ENCODE results near the gene C1orf167. TPM values are rescaled to one million over a fixed set of nuclear protein-coding genes. Genes with fewer than 3 reads are reported as not detected.

C1orf167 gene
- total RNA-seq, 1 experiment from 2014 or later = 0.39 TPM

DNA sequence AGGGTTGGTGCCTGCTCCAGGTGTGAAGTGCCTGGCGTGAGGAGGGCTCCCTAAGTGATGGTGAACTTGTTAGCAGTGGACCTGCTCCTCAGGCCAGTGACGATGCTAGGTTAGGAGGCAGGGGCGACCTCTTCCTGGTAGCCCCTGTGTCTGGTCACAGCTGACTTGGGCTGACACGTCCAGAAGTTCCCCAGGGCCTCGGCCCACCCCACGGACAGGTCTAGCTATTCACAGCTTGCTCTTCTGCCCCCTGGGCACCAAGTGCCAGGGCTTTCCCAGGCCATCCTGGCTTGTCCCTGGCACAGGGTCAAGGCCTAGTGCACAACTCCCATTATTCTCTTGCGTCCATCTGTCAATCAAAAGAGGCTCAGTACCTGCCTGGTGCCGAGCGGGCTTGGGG, 10.9 kb upstream of the C1orf167 start:
- peaks cover 9 to 35% (median 32%) of the 10 kb centered on the region in 3 experiments; a peak in 6 of 7 replicates for H3K36me3 Mint-ChIP-seq (ENCODE audit: insufficient read depth in 1 of 3, low read depth in 3 of 3)
- Histone ChIP-seq H4K20me1 (ENCODE audit: control insufficient read depth, insufficient read depth, insufficient read length) (no peaks in the 10 kb centered on the region), H2AK5ac (ENCODE audit: insufficient read length, low read length) (no peak overlapping the region), H3K23ac (ENCODE audit: insufficient read length, low read depth, low read length) (no peak overlapping the region), H3K79me1 (ENCODE audit: insufficient read depth, low read depth, low read length, poor library complexity, severe bottlenecking) (no peaks in the 10 kb centered on the region), H3K27me3 (ENCODE audit: insufficient read depth, low read length) (no peaks in the 10 kb centered on the region), H3K9me3 (ENCODE audit: control insufficient read depth, low read depth, low read length) (no peaks in the 10 kb centered on the region), H3K23me2 (ENCODE audit: insufficient read length, low read depth, low read length, poor library complexity, severe bottlenecking) (no peaks in the 10 kb centered on the region), H3K4me2 (ENCODE audit: insufficient read depth, insufficient read length, low read length) (no peak overlapping the region), H2AFZ (ENCODE audit: low read length) (no peak overlapping the region), H3K56ac (ENCODE audit: insufficient read length, low read depth, low read length) (no peak overlapping the region), H3K14ac (ENCODE audit: insufficient read depth, low read length) (no peak overlapping the region), H3K18ac (ENCODE audit: insufficient read length, low read depth, low read length) (no peak overlapping the region), H2BK20ac (ENCODE audit: low read depth, low read length, poor library complexity, severe bottlenecking) (no peak overlapping the region), H3K9ac (ENCODE audit: extremely low read depth, insufficient read length, low read length) (no peak overlapping the region), H3K4me1 (ENCODE audit: insufficient read depth, low read length) (no peaks in the 10 kb centered on the region; the same call in 1 of the 2 replicates), H2BK120ac (ENCODE audit: low read depth, low read length, poor library complexity, severe bottlenecking) (no peak overlapping the region), H3K4ac (ENCODE audit: low read depth, low read length) (no peak overlapping the region), H4K8ac (replicated peaks; ENCODE audit: insufficient read length, low read depth, low read length) (no peak overlapping the region), H2BK12ac (ENCODE audit: insufficient read length, low read depth, low read length) (no peak overlapping the region), H4K5ac (ENCODE audit: insufficient read length, low read depth, low read length) (no peak overlapping the region), H2BK15ac (ENCODE audit: low read depth, low read length) (no peak overlapping the region), H3K27ac (ENCODE audit: insufficient read length, low read depth, low read length) (no peak overlapping the region), H3T11ph (ENCODE audit: low read length) (no peak overlapping the region), H2BK5ac (ENCODE audit: insufficient read length, low read length) (no peak overlapping the region), H3K79me2 (ENCODE audit: insufficient read depth, low read length) (no peaks in the 10 kb centered on the region), H4K91ac (ENCODE audit: insufficient read length, low read depth, low read length) (no peak overlapping the region)
- WGBS (ENCODE audit: extremely low coverage, insufficient read length, low lambda C conversion rate) = no CpG with 5 or more reads among the region's 9 CpGs
- peaks cover 5% of the 10 kb centered on the region for H3K27me3 Mint-ChIP-seq (ENCODE audit: low read depth)
- H3K4me1 Mint-ChIP-seq = peaks cover 19 to 31% of the 10 kb centered on the region in 2 experiments
- no peak for DNase-seq
- TF ChIP-seq CTCF (conservative IDR thresholded peaks at IDR 0.05) = no peak
- H3K27ac Mint-ChIP-seq = no peak overlapping the region
- peaks cover 2 to 4% of the 10 kb centered on the region in 2 experiments; a peak in 3 of 5 replicates for H3K9me3 Mint-ChIP-seq
- H3K4me3 Mint-ChIP-seq = no peak overlapping the region
